IPS-18a (cell line): ENCODE results near the gene RPA1.
"Not testable (repeated sequence)": the region's sequence is repeated elsewhere in the genome, so short reads cannot be mapped to it uniquely, and the experiment has no call there.

Experiments used
- H3K27ac ChIP-seq: one replicate; pipeline ENCODE4 v1.5.1; 2013; ENCODE audit warnings: low read length
- H3K27me3 ChIP-seq: one replicate; pipeline ENCODE4 v1.6.1; 2013; ENCODE audit warnings: mild to moderate bottlenecking, low read length; ENCODE audit not compliant: control insufficient read depth, insufficient read depth
- H3K36me3 ChIP-seq: one replicate; pipeline ENCODE4 v1.6.1; 2013; ENCODE audit warnings: low read depth, low read length; ENCODE audit not compliant: control insufficient read depth
- H3K4me1 ChIP-seq: one replicate; pipeline ENCODE4 v1.6.1; 2013; ENCODE audit warnings: low read depth, low read length; ENCODE audit not compliant: control insufficient read depth
- H3K4me3 ChIP-seq: one replicate; pipeline ENCODE4 v1.5.1; 2013; ENCODE audit warnings: low read length
- H3K9ac ChIP-seq: one replicate; pipeline ENCODE4 v1.6.1; 2013; ENCODE audit warnings: mild to moderate bottlenecking, low read length, moderate library complexity
- H3K9me3 ChIP-seq: one replicate; pipeline ENCODE4 v1.6.1; 2013; ENCODE audit warnings: low read depth, low read length; ENCODE audit not compliant: control insufficient read depth

Gene RPA1

DNA sequence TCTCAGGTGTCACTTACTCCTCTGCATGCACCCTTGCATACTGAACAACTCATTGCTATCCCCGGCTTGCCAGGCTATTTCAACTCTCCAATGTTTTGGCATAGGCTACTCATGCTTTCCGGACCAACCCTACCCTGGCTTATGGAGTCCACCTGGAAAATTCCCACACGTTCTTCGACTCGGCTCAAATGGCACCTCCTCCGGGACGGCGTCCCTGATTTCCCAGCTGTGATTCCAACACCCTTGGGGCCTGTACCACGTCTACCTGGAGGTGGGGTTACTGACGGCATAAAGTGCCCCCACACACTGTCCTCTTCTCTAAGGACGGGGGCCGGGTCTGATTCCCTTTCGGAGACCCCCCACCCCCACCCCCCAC, 601 bp upstream of the RPA1 start:
- Histone ChIP-seq H3K36me3 (peaks cover 21% of the 10 kb centered on the region), H3K4me3 (peak overlapping the region; percentile 98), H3K4me1 (peaks cover 3% of the 10 kb centered on the region), H3K9ac (peak overlapping the region; percentile 70), H3K27ac (no peak overlapping the region), H3K9me3 (no peaks in the 10 kb centered on the region), H3K27me3 (no peaks in the 10 kb centered on the region)

GRCh38 chr17:1830288-1830687, 483 bp downstream of the RPA1 start:
- Histone ChIP-seq H3K4me3 (peak overlapping the region; percentile 98), H3K4me1 (peaks cover 3% of the 10 kb centered on the region), H3K9ac (peak overlapping the region; percentile 70), H3K9me3 (no peaks in the 10 kb centered on the region), H3K27me3 (no peaks in the 10 kb centered on the region), H3K27ac (no peak overlapping the region), H3K36me3 (peaks cover 15% of the 10 kb centered on the region)

GRCh38 chr17:1834380-1835149, 4.8 kb downstream of the RPA1 start:
- no peak overlapping the region for H3K4me3 ChIP-seq
- no peaks in the 10 kb centered on the region for H3K9me3 ChIP-seq
- H3K27me3 ChIP-seq = no peaks in the 10 kb centered on the region
- peaks cover 3% of the 10 kb centered on the region for H3K4me1 ChIP-seq
- no peak overlapping the region for H3K9ac ChIP-seq
- H3K36me3 ChIP-seq = no peaks in the 10 kb centered on the region
- no peak overlapping the region for H3K27ac ChIP-seq

GRCh38 chr17:1839516-1839915, 9.7 kb downstream of the RPA1 start:
- Histone ChIP-seq H3K9ac (no peak overlapping the region), H3K36me3 (peaks cover 20% of the 10 kb centered on the region), H3K27ac (no peak overlapping the region), H3K4me3 (no peak overlapping the region), H3K4me1 (no peaks in the 10 kb centered on the region), H3K27me3 (no peaks in the 10 kb centered on the region), H3K9me3 (no peaks in the 10 kb centered on the region)

GRCh38 chr17:1843947-1844346, 14.1 kb downstream of the RPA1 start:
- Histone ChIP-seq H3K9me3 (no peaks in the 10 kb centered on the region), H3K4me3 (no peak overlapping the region), H3K27ac (no peak overlapping the region), H3K27me3 (no peaks in the 10 kb centered on the region), H3K4me1 (no peaks in the 10 kb centered on the region), H3K36me3 (peaks cover 48% of the 10 kb centered on the region), H3K9ac (no peak overlapping the region)

GRCh38 chr17:1847191-1847590, 17.4 kb downstream of the RPA1 start:
- Histone ChIP-seq H3K36me3 (peaks cover 58% of the 10 kb centered on the region), H3K4me3 (no peak overlapping the region), H3K27ac (no peak overlapping the region), H3K4me1 (no peaks in the 10 kb centered on the region), H3K9me3 (no peaks in the 10 kb centered on the region), H3K9ac (no peak overlapping the region), H3K27me3 (no peaks in the 10 kb centered on the region)

DNA sequence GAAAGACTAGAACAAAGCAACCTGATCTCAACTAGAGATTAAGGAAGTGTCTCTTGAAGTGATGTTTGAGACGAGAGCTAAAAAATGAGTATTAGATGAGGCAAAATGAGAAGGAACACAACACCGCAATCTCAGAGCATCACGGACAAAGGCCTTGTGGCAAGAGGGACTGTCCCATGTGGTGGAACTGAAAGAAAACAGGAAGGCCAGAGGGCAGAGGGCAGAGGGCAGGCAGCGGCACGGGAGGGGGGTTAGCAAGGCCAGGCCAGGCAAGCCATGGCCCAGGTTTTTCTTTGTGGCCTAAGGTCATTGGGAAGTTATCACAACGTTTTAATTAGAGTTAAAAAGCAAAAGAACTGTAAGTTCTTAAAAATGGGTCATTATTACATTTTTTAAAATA, 22.5 kb downstream of the RPA1 start:
- no peaks in the 10 kb centered on the region for H3K4me1 ChIP-seq
- H3K27me3 ChIP-seq = no peaks in the 10 kb centered on the region
- H3K9me3 ChIP-seq = no peaks in the 10 kb centered on the region
- peaks cover 50% of the 10 kb centered on the region for H3K36me3 ChIP-seq
- no peak overlapping the region for H3K27ac ChIP-seq
- H3K9ac ChIP-seq = no peak overlapping the region
- no peak overlapping the region for H3K4me3 ChIP-seq

- H3K9me3 ChIP-seq = no peaks in the 10 kb centered on the region
- no peaks in the 10 kb centered on the region for H3K27me3 ChIP-seq
- H3K27ac ChIP-seq = no peak overlapping the region
- H3K36me3 ChIP-seq = peaks cover 47% of the 10 kb centered on the region
- no peak overlapping the region for H3K4me3 ChIP-seq
- no peak overlapping the region for H3K9ac ChIP-seq
- H3K4me1 ChIP-seq = no peaks in the 10 kb centered on the region
Measured at GRCh38 chr17:1853698-1854097, 23.9 kb downstream of the RPA1 start.

- H3K27me3 ChIP-seq, H3K9me3 ChIP-seq, H3K4me1 ChIP-seq, H3K9ac ChIP-seq, H3K4me3 ChIP-seq, H3K27ac ChIP-seq: not testable (repeated sequence)
- peaks cover 49% of the 10 kb centered on the region for H3K36me3 ChIP-seq
Measured at GRCh38 chr17:1856462-1856861, 26.7 kb downstream of the RPA1 start.

DNA sequence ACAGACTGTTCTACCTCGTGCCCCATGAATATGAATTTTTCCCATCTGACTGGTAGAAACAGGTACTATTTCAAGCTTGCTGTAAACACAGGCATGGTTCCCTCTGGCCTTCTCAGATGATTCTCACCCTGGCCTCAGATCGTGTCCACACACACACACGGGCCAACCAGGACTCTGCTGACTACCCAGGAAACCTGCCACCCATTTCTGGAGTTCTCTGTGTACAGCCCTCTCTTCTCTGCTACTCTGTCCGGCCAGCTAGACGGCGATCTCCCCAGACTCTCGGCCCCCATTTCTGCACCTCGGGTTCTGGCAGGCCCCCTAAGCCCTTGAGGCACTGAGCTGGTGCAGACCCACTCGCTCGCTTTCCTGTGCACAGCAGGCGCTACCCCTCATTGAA, 31.2 kb downstream of the RPA1 start:
- no peak overlapping the region for H3K27ac ChIP-seq
- no peaks in the 10 kb centered on the region for H3K9me3 ChIP-seq
- no peaks in the 10 kb centered on the region for H3K4me1 ChIP-seq
- H3K27me3 ChIP-seq = no peaks in the 10 kb centered on the region
- peaks cover 8% of the 10 kb centered on the region for H3K36me3 ChIP-seq
- no peak overlapping the region for H3K9ac ChIP-seq
- no peak overlapping the region for H3K4me3 ChIP-seq

DNA sequence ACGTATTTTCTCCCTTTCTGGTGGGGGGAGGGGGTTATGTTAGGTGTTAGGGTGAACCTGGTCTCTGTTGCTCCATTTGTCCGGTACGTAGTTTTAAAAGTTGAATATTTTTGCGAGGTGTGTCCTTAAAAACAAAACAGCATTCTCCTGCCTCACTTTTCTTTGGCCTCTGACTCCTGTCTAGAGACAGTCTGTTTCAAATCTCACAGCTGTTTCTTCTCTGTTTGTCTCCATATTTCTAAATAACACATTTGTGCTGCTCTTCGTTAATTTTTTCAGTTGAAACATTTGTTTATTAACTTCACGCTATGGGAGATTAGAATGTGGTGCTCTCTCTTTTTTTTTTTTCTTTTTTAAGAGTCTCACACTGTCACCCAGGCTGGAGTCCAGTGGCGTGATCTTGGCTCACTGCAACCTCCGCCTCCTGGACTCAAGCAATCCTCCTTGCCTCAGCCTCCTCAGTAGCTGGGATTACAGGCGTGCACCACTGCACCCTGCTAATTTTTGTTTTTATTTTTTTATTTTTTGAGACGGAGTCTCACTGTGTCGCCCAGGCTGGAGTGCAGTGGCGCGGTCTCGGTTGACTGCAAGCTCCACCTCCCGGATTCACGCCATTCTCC, 31.7 kb downstream of the RPA1 start:
- H3K4me1 ChIP-seq = no peaks in the 10 kb centered on the region
- H3K9me3 ChIP-seq = no peaks in the 10 kb centered on the region
- no peak overlapping the region for H3K9ac ChIP-seq
- peaks cover 8% of the 10 kb centered on the region for H3K36me3 ChIP-seq
- H3K4me3 ChIP-seq = no peak overlapping the region
- H3K27me3 ChIP-seq = no peaks in the 10 kb centered on the region
- no peak overlapping the region for H3K27ac ChIP-seq
